Body of pancreas (tissue), 4 donors: ENCODE data around the gene TMTC2. TPM values are rescaled to one million over a fixed set of nuclear protein-coding genes. Genes with fewer than 3 reads are reported as not detected.

ENCODE experiments used
- ATAC-seq: fragments of 150-250 bp; one replicate; pipeline ENCODE4 v1.9.1; 2016
- DNase-seq, 4 donors: peaks; one replicate each; pipeline ENCODE4 v3.0.0-alpha.2; 2019
- H3K27ac ChIP-seq, 4 donors: fragments of 200-600 bp; sonication (generic); 1 replicate in 3 of 4; 2 replicates in 1 of 4; pipeline versions ENCODE4 v1.5.1 to v1.6.1; 2016 to 2019; ENCODE audit warnings: mild to moderate bottlenecking in 1 of 4, mixed read lengths in 1 of 4, moderate library complexity in 1 of 4
- H3K27me3 ChIP-seq, 2 donors: fragments of 200-600 bp; sonication (generic); one replicate each; pipeline ENCODE4 v1.6.0; 2016; ENCODE audit warnings: mild to moderate bottlenecking in 1 of 2
- H3K36me3 ChIP-seq, 2 donors: fragments of 200-600 bp; sonication (generic); replicated peaks in 1 of 2; 2 replicates each; pipeline ENCODE4 v1.5.1; 2016; ENCODE audit warnings: low read depth in 2 of 2; ENCODE audit not compliant: insufficient read depth in 1 of 2
- H3K4me1 ChIP-seq: fragments of 200-600 bp; sonication (generic); one replicate; pipeline ENCODE4 v1.6.0; 2016
- H3K4me3 ChIP-seq, 2 donors: fragments of 200-600 bp; sonication (generic); 1 replicate in 1 of 2; 2 replicates in 1 of 2; pipeline ENCODE4 v1.5.1; 2016 to 2019
- H3K9me3 ChIP-seq, 3 donors: fragments of 200-600 bp; sonication (generic); 1 replicate in 2 of 3; 2 replicates in 1 of 3; pipeline ENCODE4 v1.5.1; 2016
- CTCF ChIP-seq, 7 experiments: fragments of 450-650 bp in 4 of 7; fragments of 200-600 bp in 3 of 7; sonication (generic) in 3 of 7; IDR thresholded peaks; one replicate each; pipeline ENCODE4 v1.5.1; 2016 to 2019; ENCODE audit warnings: antibody characterized with exemption in 7 of 7
- POLR2A ChIP-seq, 3 donors: fragments of 450-650 bp; IDR thresholded peaks; one replicate each; pipeline ENCODE4 v1.6.1; 2016; ENCODE audit warnings: antibody characterized with exemption in 3 of 3, mild to moderate bottlenecking in 2 of 3
- WGBS, 2 donors: methylation state at CpG; one replicate each; pipeline ENCODE4 v1.1.5; 2017; 5-methylcytosine and 5-hydroxymethylcytosine counted together
- intact Hi-C: fragments of 100-400 bp; cut with DNase I; formaldehyde crosslinking; loops from one replicate; pipeline ENCODE4 v1.15.1; 2023
- total RNA-seq, 2 donors: library from RNA; depleted of rRNA; stranded (reverse); fragments of >200 nt; gene quantifications; one replicate each; pipeline ENCODE4 v1.1.0, GENCODE V29; 2016

TMTC2 gene
- total RNA-seq, 2 donors from 2014 or later = 10.4 to 20.1 TPM

DNA sequence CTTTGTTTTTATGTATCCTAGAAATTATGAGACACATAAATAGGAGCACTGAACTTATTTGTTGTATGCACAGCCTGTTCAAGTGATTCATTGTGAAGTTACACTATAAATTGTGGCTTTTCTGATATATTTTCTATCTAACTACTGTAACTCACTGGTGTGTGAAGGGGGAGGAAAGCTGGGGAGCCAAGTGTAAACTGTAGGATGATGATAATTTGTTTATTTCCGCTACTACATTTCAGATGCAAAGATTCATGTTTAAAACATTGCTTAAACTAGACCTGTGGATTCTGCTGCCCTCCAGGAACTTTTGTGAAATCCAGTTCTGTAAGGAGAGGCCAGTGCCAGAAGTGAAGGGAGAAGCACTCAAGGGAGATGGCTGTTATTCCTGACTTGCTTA lies 3.3 kb downstream of the TMTC2 start:
- ATAC-seq = no peak
- Histone ChIP-seq H3K9me3 (no peaks in the 10 kb centered on the region), H3K27me3 (no peaks in the 10 kb centered on the region), H3K4me1 (peaks cover 18% of the 10 kb centered on the region), H3K4me3 (no peak overlapping the region), H3K36me3 (peaks cover 0 to 6% of the 10 kb centered on the region in 2 donors), H3K27ac (no peak overlapping the region)
- intact Hi-C loops = no loop called here
- 92 to 97% methylated on average over 1 of the region's 1 CpG for WGBS, 2 donors
- DNase-seq = no peak
- TF ChIP-seq CTCF (IDR thresholded peaks at IDR 0.05) (no peak), POLR2A (IDR thresholded peaks at IDR 0.05) (no peak)

DNA sequence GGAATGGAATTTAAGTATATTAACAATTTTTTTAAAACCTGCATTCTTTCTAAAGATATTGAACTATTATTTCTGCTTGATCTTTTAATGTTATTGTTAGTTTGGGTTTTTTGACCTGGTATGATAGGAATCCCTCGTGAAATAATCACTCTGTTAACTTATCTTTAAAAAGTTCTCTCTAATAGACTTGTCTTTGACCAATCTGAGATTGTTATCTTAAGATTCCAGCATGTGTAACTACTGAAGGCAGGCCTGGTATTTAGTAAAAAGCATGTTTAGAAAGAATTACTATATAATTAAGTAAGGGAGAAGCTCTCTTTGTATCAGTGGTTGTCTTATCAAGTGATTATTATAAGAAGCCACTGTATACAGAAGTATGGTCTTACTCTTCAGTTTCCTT lies 4.8 kb downstream of the TMTC2 start:
- Histone ChIP-seq H3K4me1 (peaks cover 14% of the 10 kb centered on the region), H3K27me3 (no peaks in the 10 kb centered on the region), H3K9me3 (no peaks in the 10 kb centered on the region), H3K27ac (no peak overlapping the region), H3K4me3 (no peak overlapping the region), H3K36me3 (peaks cover 0 to 6% of the 10 kb centered on the region in 2 donors)
- TF ChIP-seq CTCF (IDR thresholded peaks at IDR 0.05) (no peak), POLR2A (IDR thresholded peaks at IDR 0.05) (no peak)
- intact Hi-C loops = no loop called here
- ATAC-seq (no peak), DNase-seq (no peak)
- 23 to 33% methylated on average over 1 of the region's 1 CpG for WGBS, 2 donors

DNA sequence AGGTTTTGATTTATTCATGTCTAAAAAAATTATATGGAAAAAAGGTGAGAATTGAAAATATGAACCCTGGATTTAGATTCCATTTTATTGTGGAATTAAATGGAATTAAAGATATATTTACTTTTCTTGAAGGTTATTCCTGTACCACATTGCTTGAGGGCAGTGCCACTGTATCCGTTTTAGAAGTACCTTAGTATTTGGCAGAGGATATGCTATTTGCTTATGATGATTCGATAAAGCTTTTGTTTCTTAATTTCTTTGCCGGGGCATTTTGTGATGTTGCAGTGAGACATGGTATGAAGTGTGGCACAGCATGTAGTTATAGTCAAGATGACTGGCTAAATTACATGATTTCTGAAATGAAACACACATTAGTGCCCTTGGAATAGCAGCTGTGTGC lies 7.6 kb downstream of the TMTC2 start:
- Histone ChIP-seq H3K27ac (no peak overlapping the region), H3K27me3 (no peaks in the 10 kb centered on the region), H3K9me3 (no peaks in the 10 kb centered on the region), H3K36me3 (peaks cover 0 to 6% of the 10 kb centered on the region in 2 donors), H3K4me1 (peaks cover 4% of the 10 kb centered on the region), H3K4me3 (no peak overlapping the region)
- no peak for ATAC-seq
- intact Hi-C loops = no loop called here
- DNase-seq = no peak
- 81 to 84% methylated on average over 3 of the region's 3 CpGs for WGBS, 2 donors
- TF ChIP-seq CTCF (IDR thresholded peaks at IDR 0.05) (no peak), POLR2A (IDR thresholded peaks at IDR 0.05) (no peak)

- intact Hi-C loops = no loop called here
- H3K36me3 ChIP-seq = peaks cover 0 to 6% of the 10 kb centered on the region in 2 donors
- WGBS, 2 donors = 71 to 79% methylated on average over 2 of the region's 2 CpGs
Measured at GRCh38 chr12:82694970-82695369, 8.3 kb downstream of the TMTC2 start.

More at GRCh38 chr12:82694970-82695369, 8.3 kb downstream of the TMTC2 start:
- no peak overlapping the region for H3K4me3 ChIP-seq
- H3K4me1 ChIP-seq = peaks cover 2% of the 10 kb centered on the region
- no peaks in the 10 kb centered on the region for H3K27me3 ChIP-seq
- H3K27ac ChIP-seq = no peak overlapping the region
- no peak for TF ChIP-seq CTCF (IDR thresholded peaks at IDR 0.05)
- TF ChIP-seq POLR2A (IDR thresholded peaks at IDR 0.05) = no peak
- no peaks in the 10 kb centered on the region for H3K9me3 ChIP-seq
- ATAC-seq = no peak
- DNase-seq = no peak
